ENCODE results near the gene MAML2. TPM values are rescaled to one million over a fixed set of nuclear protein-coding genes. Genes with fewer than 3 reads are reported as not detected.

The MAML2 gene
- total and polyA plus RNA-seq, 9 of the 15 experiments (the other 6 are each of a cell fraction or from before 2014, with no cell fraction given): 0.79 to 6.8 (median 4.8) TPM

DNA sequence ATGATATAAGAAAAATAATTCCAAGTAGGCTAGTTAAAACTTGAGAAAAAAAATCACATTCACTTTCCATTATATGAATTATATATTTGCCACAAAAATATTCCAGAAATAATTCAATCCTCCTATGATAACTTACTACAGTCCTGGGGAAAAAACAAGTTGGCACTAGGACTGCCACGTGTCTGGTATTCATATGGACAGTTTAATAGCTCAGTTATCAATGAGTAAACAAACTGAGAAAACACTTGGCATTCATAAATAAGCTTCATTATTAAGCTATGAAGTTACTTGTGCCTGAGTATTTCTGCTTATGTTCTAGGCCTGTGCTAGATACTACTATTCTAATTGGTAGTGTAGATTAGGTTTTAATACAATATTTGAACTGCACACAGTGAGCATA lies 22.5 kb upstream of the MAML2 start (continued):
- TF ChIP-seq, protein P1, sequence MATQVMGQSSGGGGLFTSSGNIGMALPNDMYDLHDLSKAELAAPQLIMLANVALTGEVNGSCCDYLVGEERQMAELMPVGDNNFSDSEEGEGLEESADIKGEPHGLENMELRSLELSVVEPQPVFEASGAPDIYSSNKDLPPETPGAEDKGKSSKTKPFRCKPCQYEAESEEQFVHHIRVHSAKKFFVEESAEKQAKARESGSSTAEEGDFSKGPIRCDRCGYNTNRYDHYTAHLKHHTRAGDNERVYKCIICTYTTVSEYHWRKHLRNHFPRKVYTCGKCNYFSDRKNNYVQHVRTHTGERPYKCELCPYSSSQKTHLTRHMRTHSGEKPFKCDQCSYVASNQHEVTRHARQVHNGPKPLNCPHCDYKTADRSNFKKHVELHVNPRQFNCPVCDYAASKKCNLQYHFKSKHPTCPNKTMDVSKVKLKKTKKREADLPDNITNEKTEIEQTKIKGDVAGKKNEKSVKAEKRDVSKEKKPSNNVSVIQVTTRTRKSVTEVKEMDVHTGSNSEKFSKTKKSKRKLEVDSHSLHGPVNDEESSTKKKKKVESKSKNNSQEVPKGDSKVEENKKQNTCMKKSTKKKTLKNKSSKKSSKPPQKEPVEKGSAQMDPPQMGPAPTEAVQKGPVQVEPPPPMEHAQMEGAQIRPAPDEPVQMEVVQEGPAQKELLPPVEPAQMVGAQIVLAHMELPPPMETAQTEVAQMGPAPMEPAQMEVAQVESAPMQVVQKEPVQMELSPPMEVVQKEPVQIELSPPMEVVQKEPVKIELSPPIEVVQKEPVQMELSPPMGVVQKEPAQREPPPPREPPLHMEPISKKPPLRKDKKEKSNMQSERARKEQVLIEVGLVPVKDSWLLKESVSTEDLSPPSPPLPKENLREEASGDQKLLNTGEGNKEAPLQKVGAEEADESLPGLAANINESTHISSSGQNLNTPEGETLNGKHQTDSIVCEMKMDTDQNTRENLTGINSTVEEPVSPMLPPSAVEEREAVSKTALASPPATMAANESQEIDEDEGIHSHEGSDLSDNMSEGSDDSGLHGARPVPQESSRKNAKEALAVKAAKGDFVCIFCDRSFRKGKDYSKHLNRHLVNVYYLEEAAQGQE (IDR thresholded peaks at IDR 0.05; ENCODE audit: borderline replicate concordance): no peak
- TF ChIP-seq, protein P1 (CRISPR knock-in tag; IDR thresholded peaks at IDR 0.05; ENCODE audit: low read depth): no peak
- TF ChIP-seq GATA2 (CRISPR knock-in tag; IDR thresholded peaks at IDR 0.05) (no peak), KAT7 (CRISPR knock-in tag; IDR thresholded peaks at IDR 0.05; ENCODE audit: borderline replicate concordance) (no peak), GABPA (tag; conservative IDR thresholded peaks at IDR 0.05; ENCODE audit: low read depth) (no peak)

All from K562 (cell line).